HepG2 (cell line): ENCODE results near the gene UBE2D4. TPM values are rescaled to one million over a fixed set of nuclear protein-coding genes. Genes with fewer than 3 reads are reported as not detected.

Source experiments
- ATF1 ChIP-seq: IDR thresholded peaks from 2 replicates; pipeline ENCODE4 v1.6.1; 2016; ENCODE audit warnings: mild to moderate bottlenecking, control low read depth
- ATM ChIP-seq: fragments of 450-650 bp; IDR thresholded peaks from 2 replicates; pipeline ENCODE4 v1.7.1; 2017; ENCODE audit warnings: mild to moderate bottlenecking, borderline replicate concordance
- CAMTA2 ChIP-seq: sonication (generic); formaldehyde crosslinking; IDR thresholded peaks from 2 replicates; pipeline ENCODE4 v1.4.0; 2020; ENCODE audit warnings: mild to moderate bottlenecking, missing genetic modification reagents, borderline replicate concordance
- CREM ChIP-seq, 2 experiments: sonication (generic) in 1 of 2; formaldehyde crosslinking in 1 of 2; IDR thresholded peaks; 2 replicates each; pipeline versions ENCODE4 v1.4.0 to v1.6.1; 2016 to 2020; ENCODE audit warnings: antibody characterized with exemption in 1 of 2, mild to moderate bottlenecking in 1 of 2, missing genetic modification reagents in 1 of 2
- ELF1 ChIP-seq: sonication (generic); formaldehyde crosslinking; IDR thresholded peaks from 2 replicates; pipeline ENCODE4 v1.4.0; 2020; ENCODE audit warnings: missing genetic modification reagents
- ESRRA ChIP-seq: sonication (generic); formaldehyde crosslinking; IDR thresholded peaks from 2 replicates; pipeline ENCODE4 v1.5.1; 2020; ENCODE audit warnings: mild to moderate bottlenecking, low read depth, missing genetic modification reagents
- ETV5 ChIP-seq: IDR thresholded peaks from 2 replicates; pipeline ENCODE4 v1.6.1; 2018; ENCODE audit warnings: missing biosample characterization, missing genetic modification reagents, inconsistent platforms, borderline replicate concordance
- KLF15 ChIP-seq: sonication (generic); formaldehyde crosslinking; IDR thresholded peaks from 2 replicates; pipeline ENCODE4 v1.8.1; 2023; ENCODE audit warnings: borderline replicate concordance, mild to moderate bottlenecking, inconsistent platforms, missing genetic modification reagents, mixed read lengths
- MED8 ChIP-seq: sonication (generic); formaldehyde crosslinking; IDR thresholded peaks from 2 replicates; pipeline ENCODE4 v1.8.1; 2023; ENCODE audit warnings: mild to moderate bottlenecking, missing genetic modification reagents; ENCODE audit not compliant: insufficient replicate concordance
- PLSCR1 ChIP-seq: sonication (generic); formaldehyde crosslinking; IDR thresholded peaks from 2 replicates; pipeline ENCODE4 v1.5.0; 2020; ENCODE audit warnings: missing genetic modification reagents, mild to moderate bottlenecking, borderline replicate concordance
- ZNF337 ChIP-seq: sonication (generic); formaldehyde crosslinking; IDR thresholded peaks from 2 replicates; pipeline ENCODE4 v1.5.1; 2020; ENCODE audit warnings: missing genetic modification reagents, low read depth, mild to moderate bottlenecking, borderline replicate concordance
- ZNF407 ChIP-seq: sonication (generic); formaldehyde crosslinking; IDR thresholded peaks from one replicate; pipeline ENCODE4 v1.5.1; 2020; ENCODE audit warnings: mild to moderate bottlenecking, missing genetic modification reagents; ENCODE audit errors: not compliant biosample characterization
- ZNF567 ChIP-seq: sonication (generic); formaldehyde crosslinking; IDR thresholded peaks from 2 replicates; pipeline ENCODE4 v1.8.1; 2023; ENCODE audit warnings: mild to moderate bottlenecking, missing genetic modification reagents, borderline replicate concordance
- ZNF691 ChIP-seq: sonication (generic); formaldehyde crosslinking; IDR thresholded peaks from 2 replicates; pipeline ENCODE4 v1.4.0; 2020; ENCODE audit warnings: missing genetic modification reagents, low read depth, mild to moderate bottlenecking, borderline replicate concordance
- ZNF772 ChIP-seq: sonication (generic); formaldehyde crosslinking; IDR thresholded peaks from 2 replicates; pipeline ENCODE4 v1.5.0; 2020; ENCODE audit warnings: mild to moderate bottlenecking, missing genetic modification reagents
- ZNF777 ChIP-seq: sonication (generic); formaldehyde crosslinking; IDR thresholded peaks from 2 replicates; pipeline ENCODE4 v1.4.0; 2020; ENCODE audit warnings: missing genetic modification reagents
- ZNF816 ChIP-seq: sonication (generic); formaldehyde crosslinking; IDR thresholded peaks from 2 replicates; pipeline ENCODE4 v1.8.0; 2022; ENCODE audit warnings: missing genetic modification reagents, mild to moderate bottlenecking, borderline replicate concordance
- polyA plus RNA-seq, 8 experiments: library from polyadenylated mRNA; depleted of rRNA in 3 of 8; stranded (reverse) in 7 of 8; unstranded in 1 of 8; fragments of >200 nt; fragmentation: Illumina TruSeq in 4 of 8; extraction: Trizol in 4 of 8; gene quantifications; 2 replicates each; pipeline versions ENCODE4 v1.2.1 to v1.2.3, GENCODE V29; 2011 to 2016; ENCODE audit warnings: low read depth in 4 of 8, missing spikeins in 1 of 8, mixed read lengths in 1 of 8; ENCODE audit not compliant: insufficient read depth in 1 of 8
- total RNA-seq, 5 experiments: library from RNA; depleted of rRNA; stranded (reverse); fragments of >200 nt; fragmentation: Illumina TruSeq; extraction: Trizol; gene quantifications; 2 replicates each; pipeline ENCODE4 v1.2.3, GENCODE V29; 2016; ENCODE audit warnings: low read depth in 1 of 5

Gene UBE2D4
- total and polyA plus RNA-seq, 2 of the 13 experiments (the other 11 are each of a cell fraction or from before 2014, with no cell fraction given) = 9.9 to 16.0 TPM

GRCh38 chr7:43925984-43926797 lies at the start of gene UBE2D4 (continued):
- TF ChIP-seq ZNF691 (peak; percentile 63; the same call in 1 of the 2 replicates), ZNF567 (CRISPR knock-in tag) (no peak), ZNF337 (CRISPR knock-in tag) (0 out of 2 replicates have a peak, but pooled peaks have one; percentile 25), ESRRA (CRISPR knock-in tag) (peak; percentile 16; the same call in 1 of the 2 replicates), ETV5 (CRISPR knock-in tag) (peak; percentile 9; the same call in 1 of the 2 replicates), ZNF777 (CRISPR knock-in tag) (peak; percentile 69), PLSCR1 (CRISPR knock-in tag) (no peak), MED8 (peak; percentile 49), ZNF772 (CRISPR knock-in tag) (peak; percentile 89), CAMTA2 (CRISPR knock-in tag) (no peak), CREM (IDR thresholded peaks at IDR 0.05) (no peak), CREM (CRISPR knock-in tag; IDR thresholded peaks at IDR 0.05) (no peak), ZNF407 (CRISPR knock-in tag) (peak; percentile 48), ELF1 (CRISPR knock-in tag) (peak; percentile 1; the same call in 1 of the 2 replicates), KLF15 (CRISPR knock-in tag) (peak; percentile 75; the same call in 1 of the 2 replicates), ZNF816 (CRISPR knock-in tag) (0 out of 2 replicates have a peak, but pooled peaks have one; percentile 28), ATF1 (CRISPR knock-in tag) (no peak), ATM (no peak)
